Hepatic stellate cell (primary cell): ENCODE results near the gene UBR2.
A peak's percentile ranks its signal among the peaks of the same experiment; 100 is the strongest.
"Not testable (repeated sequence)": the region's sequence is repeated elsewhere in the genome, so short reads cannot be mapped to it uniquely, and the experiment has no call there.

Experiments used
- DNase-seq: peaks from one replicate; pipeline ENCODE4 v3.0.0; 2011; ENCODE audit warnings: low spot score

Gene UBR2

DNA sequence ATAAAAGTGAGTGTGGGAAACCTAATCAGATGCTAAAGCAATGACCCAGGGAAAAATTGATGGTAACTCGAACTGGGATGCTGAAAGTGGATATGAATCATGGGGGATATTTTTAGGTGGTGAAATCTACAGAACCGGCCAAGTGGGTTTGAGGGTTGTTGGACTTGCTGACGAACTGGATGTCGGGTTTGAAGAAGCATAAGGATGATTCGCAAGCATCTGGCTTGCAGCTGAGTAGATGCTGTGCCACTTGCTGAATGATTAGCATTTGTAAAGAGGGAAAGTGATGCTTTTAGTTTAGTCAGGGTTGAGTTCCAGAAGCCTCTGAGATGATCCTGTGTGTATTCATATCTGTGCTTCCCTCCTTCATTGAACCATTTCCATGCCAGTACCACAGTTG is 54.9 kb downstream of the UBR2 start:
- DNase-seq = no peak

GRCh38 chr6:42619963-42620362 is 56.1 kb downstream of the UBR2 start:
- no peak for DNase-seq

- no peak for DNase-seq
Measured at GRCh38 chr6:42624601-42625000, 60.8 kb downstream of the UBR2 start.

DNA sequence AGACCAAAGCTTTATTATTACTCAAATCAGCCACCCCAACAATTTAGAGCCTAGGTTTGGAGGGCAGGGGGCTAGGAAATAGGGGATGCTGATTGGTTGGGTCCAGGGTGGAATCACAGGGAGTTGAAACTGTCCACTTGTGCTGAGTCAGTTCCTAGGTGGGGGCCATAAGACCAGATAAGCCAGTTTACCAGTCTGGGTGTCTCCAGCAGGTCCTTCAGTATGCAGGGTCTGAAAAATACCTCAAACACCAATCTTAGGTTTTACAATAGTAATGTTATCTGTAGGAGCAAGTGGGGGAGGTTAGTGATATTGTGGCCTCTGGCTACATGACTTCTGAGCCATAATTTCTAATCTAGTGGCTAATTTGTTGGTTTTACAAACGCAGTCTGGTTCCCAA is 63.2 kb downstream of the UBR2 start:
- DNase-seq = no peak

DNA sequence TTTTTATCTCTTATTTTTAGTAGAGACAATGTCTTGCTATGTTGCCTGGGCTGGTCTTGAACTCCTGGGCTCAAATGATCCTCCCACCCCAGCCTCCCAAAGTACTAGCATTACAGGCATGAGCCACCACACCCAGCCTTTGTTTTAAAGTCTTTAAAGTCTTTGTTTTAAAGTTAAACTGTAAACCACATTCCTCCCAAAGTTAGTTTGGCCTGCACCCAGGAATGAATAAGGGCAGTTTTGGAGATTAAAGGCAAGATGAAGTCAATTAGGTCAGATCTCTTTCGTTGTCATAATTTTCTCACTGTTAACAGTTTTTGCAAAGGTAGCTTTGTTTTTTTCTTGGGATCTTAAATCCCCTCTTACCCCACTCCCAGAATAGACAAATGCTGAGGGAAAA is 63.8 kb downstream of the UBR2 start:
- DNase-seq = no peak

DNA sequence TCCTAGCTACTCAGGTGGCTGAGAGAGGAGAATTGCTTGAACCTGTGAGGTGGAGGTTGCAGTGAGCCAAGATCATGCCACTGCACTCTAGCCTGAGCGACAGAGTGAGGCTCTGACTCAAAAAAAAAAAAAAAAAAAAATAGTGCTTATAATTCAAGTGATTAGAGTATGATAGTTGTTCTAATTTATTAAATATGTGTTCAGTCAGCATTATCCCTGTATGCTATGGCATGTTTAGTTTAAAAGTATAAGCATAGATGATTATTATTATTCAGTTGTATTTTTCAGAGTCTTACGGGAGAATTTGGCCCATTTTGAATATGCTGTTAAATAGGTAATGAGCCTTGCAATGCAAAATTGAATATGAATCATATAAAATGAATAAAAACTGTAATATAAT is 64.8 kb downstream of the UBR2 start:
- DNase-seq = no peak

DNA sequence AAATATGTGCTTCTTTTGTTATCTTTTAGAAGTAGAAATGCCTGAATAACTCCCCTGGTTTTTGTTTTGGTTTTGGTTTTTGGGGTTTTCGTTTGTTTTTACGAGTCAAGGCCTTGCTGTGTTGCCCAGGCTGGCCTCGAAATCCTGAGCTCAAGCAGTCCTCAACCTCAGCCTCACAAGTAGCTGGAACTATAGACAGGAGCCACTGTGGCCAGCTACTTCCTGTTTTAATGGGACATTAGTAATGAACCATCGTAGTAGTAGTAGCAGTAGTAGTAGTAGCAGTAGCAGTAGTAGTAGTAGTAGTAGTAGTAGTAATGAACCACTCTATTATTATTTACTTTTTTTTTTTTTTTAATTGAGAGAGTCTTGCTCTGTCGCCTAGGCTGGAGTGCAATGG is 66.0 kb downstream of the UBR2 start:
- no peak for DNase-seq

GRCh38 chr6:42637681-42638080 is 73.9 kb downstream of the UBR2 start:
- no peak for DNase-seq

DNA sequence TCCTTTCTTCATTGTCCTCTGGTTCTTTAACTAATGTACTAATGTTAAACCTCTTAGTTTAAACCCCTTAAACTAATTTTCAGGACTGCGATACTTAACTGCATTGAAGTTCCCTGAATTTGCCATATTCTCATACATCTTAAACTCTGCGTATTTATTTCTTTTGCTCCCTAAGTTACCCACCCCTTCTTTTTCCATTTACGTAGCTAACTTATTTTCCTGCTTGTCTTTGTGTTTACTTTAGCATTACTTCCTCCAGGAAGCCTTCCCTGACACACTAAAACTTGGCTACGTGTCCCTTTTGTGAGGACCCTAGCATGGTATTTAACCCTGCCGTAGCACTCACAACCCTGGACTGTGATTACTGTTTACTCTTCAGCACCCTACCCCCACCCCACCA is 79.0 kb downstream of the UBR2 start:
- DNase-seq = no peak

- no peak for DNase-seq
Measured at GRCh38 chr6:42644211-42644610, 80.4 kb downstream of the UBR2 start.

- no peak for DNase-seq
Measured at GRCh38 chr6:42652024-42652746, 88.4 kb downstream of the UBR2 start.

- no peak for DNase-seq
Measured at GRCh38 chr6:42653851-42654250, 90.0 kb downstream of the UBR2 start.

- no peak for DNase-seq
Measured at GRCh38 chr6:42659806-42660205, 96.0 kb downstream of the UBR2 start.

DNA sequence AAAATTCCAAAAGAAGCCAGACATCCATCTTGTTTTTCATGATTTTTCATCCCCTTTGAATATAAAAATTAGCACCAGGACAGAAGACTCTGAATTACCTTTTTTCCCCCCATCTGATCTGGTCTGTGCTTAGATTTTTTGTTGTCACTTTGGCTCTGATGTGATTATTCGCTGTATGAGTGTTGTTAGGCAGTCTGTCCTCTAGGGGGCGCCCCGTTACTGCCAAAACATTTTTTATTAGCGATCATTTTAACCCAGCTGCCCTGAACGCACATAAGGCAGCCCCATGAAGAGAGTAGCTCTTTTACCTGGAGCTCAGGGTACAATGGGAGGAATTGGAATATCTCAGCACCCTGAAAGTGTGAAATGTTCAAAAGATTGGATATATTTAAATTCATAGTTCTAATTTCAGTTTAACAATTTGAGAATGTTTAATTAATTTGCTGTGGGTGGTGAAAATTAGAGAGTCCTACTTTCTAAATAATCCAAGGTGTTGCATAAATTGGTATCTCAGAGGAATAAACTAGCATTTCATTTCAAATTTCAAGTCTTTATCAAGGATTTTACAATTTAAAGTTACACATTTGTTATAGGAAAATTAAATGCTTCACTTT is 97.8 kb downstream of the UBR2 start:
- peak; percentile 27 for DNase-seq

GRCh38 chr6:42664718-42665117 is 100.9 kb downstream of the UBR2 start:
- no peak for DNase-seq

DNA sequence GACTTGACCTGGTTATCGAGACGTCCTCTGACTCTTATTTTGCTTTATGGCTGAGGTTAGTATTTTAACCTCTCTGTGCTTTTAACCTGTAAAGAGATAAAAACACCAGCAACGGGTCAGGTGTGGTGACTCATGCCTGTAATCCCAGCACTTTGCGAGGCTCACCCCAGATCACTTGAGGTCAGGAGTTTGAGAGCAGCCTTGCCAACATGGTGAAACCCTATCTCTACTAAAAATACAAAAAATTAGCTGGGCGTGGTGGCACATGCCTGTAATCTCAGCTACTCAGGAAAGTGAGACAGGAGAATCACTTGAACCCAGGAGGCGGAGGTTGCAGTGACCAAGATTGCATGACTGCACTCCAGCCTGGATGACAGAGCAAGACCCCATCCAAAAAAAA is 110.5 kb downstream of the UBR2 start:
- DNase-seq = not testable (repeated sequence)

GRCh38 chr6:42674780-42675179 is 111.0 kb downstream of the UBR2 start:
- no peak for DNase-seq

- DNase-seq = no peak
Measured at GRCh38 chr6:42679358-42679757, 115.5 kb downstream of the UBR2 start.

- no peak for DNase-seq
Measured at GRCh38 chr6:42688281-42688680, 124.5 kb downstream of the UBR2 start.

- no peak for DNase-seq
Measured at GRCh38 chr6:42689371-42689770, 125.5 kb downstream of the UBR2 start.

GRCh38 chr6:42690151-42690702 is 126.4 kb downstream of the UBR2 start:
- no peak for DNase-seq

DNA sequence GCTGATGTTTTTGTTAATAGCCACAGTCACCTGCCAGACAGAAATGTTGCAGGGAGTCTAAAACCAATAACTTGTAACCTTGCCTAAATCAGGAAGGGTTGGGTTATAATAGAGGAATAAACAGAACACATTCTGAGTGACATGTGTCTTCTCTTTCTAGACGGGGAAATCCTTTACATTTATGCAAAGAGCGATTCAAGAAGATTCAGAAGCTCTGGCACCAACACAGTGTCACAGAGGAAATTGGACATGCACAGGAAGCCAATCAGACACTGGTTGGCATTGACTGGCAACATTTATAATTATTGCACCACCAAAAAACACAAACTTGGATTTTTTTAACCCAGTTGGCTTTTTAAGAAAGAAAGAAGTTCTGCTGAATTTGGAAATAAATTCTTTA is 127.0 kb downstream of the UBR2 start:
- DNase-seq = no peak

GRCh38 chr6:42692137-42692911 is 128.5 kb downstream of the UBR2 start:
- peak; percentile 32 for DNase-seq
